Measurements from ENCODE around the gene NATD1. TPM values are rescaled to one million over a fixed set of nuclear protein-coding genes. Genes with fewer than 3 reads are reported as not detected.

NATD1 gene
- total RNA-seq, 1 experiment from 2014 or later, result 7.3 TPM

DNA sequence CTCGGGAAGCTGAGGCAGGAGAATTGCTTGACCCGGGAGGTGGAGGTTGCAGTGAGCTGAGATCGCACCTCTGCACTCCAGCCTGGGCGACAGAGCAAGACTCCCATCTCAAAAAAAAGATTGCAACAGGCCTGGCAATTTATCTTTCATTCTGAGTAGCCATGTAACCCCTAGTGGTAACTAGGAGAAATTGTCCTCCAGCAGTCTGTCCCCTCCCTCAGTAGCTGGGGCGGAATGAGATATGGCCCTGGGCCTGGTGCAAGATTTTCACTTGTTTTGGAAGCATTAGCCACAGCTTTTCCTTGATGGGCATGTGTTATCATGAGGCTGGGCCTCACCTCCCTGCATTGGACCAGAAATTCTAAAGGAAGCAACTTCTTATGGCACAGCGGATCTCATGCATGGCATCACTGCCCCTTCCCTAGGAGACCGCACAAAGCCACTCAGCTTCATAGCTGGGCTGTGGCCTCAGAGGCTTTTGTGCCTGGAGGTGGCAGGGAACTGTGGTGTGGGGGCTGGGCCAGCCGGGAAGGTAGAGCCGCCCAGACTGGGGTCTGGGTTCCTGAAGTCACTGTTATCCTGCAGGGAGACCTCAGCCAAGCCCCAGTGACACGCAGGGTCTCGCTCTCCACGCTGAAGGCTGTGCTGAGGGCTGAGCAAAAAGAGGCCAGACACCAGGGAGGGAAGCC, 13.4 kb downstream of the NATD1 start:
- H2AK5ac ChIP-seq (ENCODE audit: insufficient read length, low read length), result no peak overlapping the region
- no peaks in the 10 kb centered on the region for H3K23me2 ChIP-seq (ENCODE audit: insufficient read length, low read depth, low read length, poor library complexity, severe bottlenecking)
- no peak overlapping the region for H4K91ac ChIP-seq (ENCODE audit: insufficient read length, low read depth, low read length)
- no peak overlapping the region for H2BK12ac ChIP-seq (ENCODE audit: insufficient read length, low read depth, low read length)
- H3K9me3 ChIP-seq (ENCODE audit: control insufficient read depth, low read depth, low read length), result no peaks in the 10 kb centered on the region
- Mint-ChIP-seq H3K4me3 (peak overlapping the region in 1 of 2 experiments; percentile 61; a peak in 1 of 5 replicates), H3K27me3 (ENCODE audit: low read depth) (peaks cover 5% of the 10 kb centered on the region; the same call in 1 of the 2 replicates), H3K4me1 (peaks cover 13 to 33% of the 10 kb centered on the region in 2 experiments), H3K27ac (peak overlapping the region; percentile 42 to 85 (median 74); a peak in 3 of 7 replicates), H3K9me3 (no peaks in the 10 kb centered on the region), H3K36me3 (ENCODE audit: insufficient read depth in 1 of 3, low read depth in 3 of 3) (no peaks in the 10 kb centered on the region)
- H4K5ac ChIP-seq (ENCODE audit: insufficient read length, low read depth, low read length), result no peak overlapping the region
- H3K4me1 ChIP-seq (ENCODE audit: insufficient read depth, low read length), result no peaks in the 10 kb centered on the region; the same call in 1 of the 2 replicates
- WGBS (ENCODE audit: extremely low coverage, insufficient read length, low lambda C conversion rate), result no CpG with 5 or more reads among the region's 12 CpGs
- no peak overlapping the region for H2BK5ac ChIP-seq (ENCODE audit: insufficient read length, low read length)
- TF ChIP-seq, protein P1, sequence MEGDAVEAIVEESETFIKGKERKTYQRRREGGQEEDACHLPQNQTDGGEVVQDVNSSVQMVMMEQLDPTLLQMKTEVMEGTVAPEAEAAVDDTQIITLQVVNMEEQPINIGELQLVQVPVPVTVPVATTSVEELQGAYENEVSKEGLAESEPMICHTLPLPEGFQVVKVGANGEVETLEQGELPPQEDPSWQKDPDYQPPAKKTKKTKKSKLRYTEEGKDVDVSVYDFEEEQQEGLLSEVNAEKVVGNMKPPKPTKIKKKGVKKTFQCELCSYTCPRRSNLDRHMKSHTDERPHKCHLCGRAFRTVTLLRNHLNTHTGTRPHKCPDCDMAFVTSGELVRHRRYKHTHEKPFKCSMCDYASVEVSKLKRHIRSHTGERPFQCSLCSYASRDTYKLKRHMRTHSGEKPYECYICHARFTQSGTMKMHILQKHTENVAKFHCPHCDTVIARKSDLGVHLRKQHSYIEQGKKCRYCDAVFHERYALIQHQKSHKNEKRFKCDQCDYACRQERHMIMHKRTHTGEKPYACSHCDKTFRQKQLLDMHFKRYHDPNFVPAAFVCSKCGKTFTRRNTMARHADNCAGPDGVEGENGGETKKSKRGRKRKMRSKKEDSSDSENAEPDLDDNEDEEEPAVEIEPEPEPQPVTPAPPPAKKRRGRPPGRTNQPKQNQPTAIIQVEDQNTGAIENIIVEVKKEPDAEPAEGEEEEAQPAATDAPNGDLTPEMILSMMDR (conservative IDR thresholded peaks at IDR 0.05), result peak; percentile 69
- H3K4me2 ChIP-seq (ENCODE audit: insufficient read depth, insufficient read length, low read length), result no peak overlapping the region
- H2BK120ac ChIP-seq (ENCODE audit: low read depth, low read length, poor library complexity, severe bottlenecking), result no peak overlapping the region
- no peaks in the 10 kb centered on the region for H4K20me1 ChIP-seq (ENCODE audit: control insufficient read depth, insufficient read depth, insufficient read length)
- H3T11ph ChIP-seq (ENCODE audit: low read length), result no peak overlapping the region
- H2BK20ac ChIP-seq (ENCODE audit: low read depth, low read length, poor library complexity, severe bottlenecking), result no peak overlapping the region
- no peak overlapping the region; the same call in 1 of the 2 replicates for H3K14ac ChIP-seq (ENCODE audit: insufficient read depth, low read length)
- H2BK15ac ChIP-seq (ENCODE audit: low read depth, low read length), result no peak overlapping the region
- H2AFZ ChIP-seq (ENCODE audit: low read length), result no peak overlapping the region
- H3K4ac ChIP-seq (ENCODE audit: low read depth, low read length), result no peak overlapping the region
- no peak overlapping the region for H3K18ac ChIP-seq (ENCODE audit: insufficient read length, low read depth, low read length)
- no peaks in the 10 kb centered on the region for H3K79me1 ChIP-seq (ENCODE audit: insufficient read depth, low read depth, low read length, poor library complexity, severe bottlenecking)
- peak; percentile 76 for DNase-seq
- H3K56ac ChIP-seq (ENCODE audit: insufficient read length, low read depth, low read length), result no peak overlapping the region
- H3K9ac ChIP-seq (ENCODE audit: extremely low read depth, insufficient read length, low read length), result no peak overlapping the region
- no peaks in the 10 kb centered on the region for H3K79me2 ChIP-seq (ENCODE audit: insufficient read depth, low read length)
- no peak overlapping the region for H4K8ac ChIP-seq (replicated peaks; ENCODE audit: insufficient read length, low read depth, low read length)
- H3K27ac ChIP-seq (ENCODE audit: insufficient read length, low read depth, low read length), result no peak overlapping the region
- no peak overlapping the region for H3K23ac ChIP-seq (ENCODE audit: insufficient read length, low read depth, low read length)
- no peaks in the 10 kb centered on the region for H3K27me3 ChIP-seq (ENCODE audit: insufficient read depth, low read length)
